NCI-H2107 treated with DMSO at 0.1 percent for 48 hours (cell line): Measurements from ENCODE around the gene SEMA6D.

Experiments
- DNase-seq: peaks from one replicate; lab custom pipeline; 2025; ENCODE audit not compliant: unreplicated experiment; lab: John Stamatoyannopoulos, UW

SEMA6D gene

GRCh38 chr15:47786371-47786770, 69.1 kb downstream of the SEMA6D start:
- no peak for DNase-seq

DNA sequence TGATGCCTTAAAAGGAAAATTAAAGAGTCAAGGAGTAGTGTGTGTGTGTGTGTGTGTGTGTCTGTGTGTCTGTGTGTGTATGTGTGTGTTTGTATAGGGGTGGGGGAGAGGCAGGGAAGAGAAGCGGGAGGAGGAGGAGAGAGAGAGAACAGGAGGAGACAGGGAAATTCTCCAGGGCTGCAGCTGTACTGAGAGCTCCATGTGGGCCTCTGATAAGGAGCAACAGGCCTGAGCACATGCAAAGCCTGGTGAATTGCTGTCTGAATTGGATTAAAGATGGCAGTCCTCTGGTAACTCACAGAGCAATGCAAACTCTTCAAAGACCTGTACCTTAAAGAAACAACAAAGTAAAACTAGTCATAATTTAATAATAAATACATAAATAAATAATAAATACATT, 70.6 kb downstream of the SEMA6D start:
- DNase-seq: no peak

- no peak for DNase-seq
These were observed 71.4 kb downstream of the SEMA6D start for GRCh38 chr15:47788685-47789084.

GRCh38 chr15:47791161-47791560, 73.9 kb downstream of the SEMA6D start:
- DNase-seq: no peak

- no peak for DNase-seq
These were observed 74.9 kb downstream of the SEMA6D start for GRCh38 chr15:47792231-47792630.

DNA sequence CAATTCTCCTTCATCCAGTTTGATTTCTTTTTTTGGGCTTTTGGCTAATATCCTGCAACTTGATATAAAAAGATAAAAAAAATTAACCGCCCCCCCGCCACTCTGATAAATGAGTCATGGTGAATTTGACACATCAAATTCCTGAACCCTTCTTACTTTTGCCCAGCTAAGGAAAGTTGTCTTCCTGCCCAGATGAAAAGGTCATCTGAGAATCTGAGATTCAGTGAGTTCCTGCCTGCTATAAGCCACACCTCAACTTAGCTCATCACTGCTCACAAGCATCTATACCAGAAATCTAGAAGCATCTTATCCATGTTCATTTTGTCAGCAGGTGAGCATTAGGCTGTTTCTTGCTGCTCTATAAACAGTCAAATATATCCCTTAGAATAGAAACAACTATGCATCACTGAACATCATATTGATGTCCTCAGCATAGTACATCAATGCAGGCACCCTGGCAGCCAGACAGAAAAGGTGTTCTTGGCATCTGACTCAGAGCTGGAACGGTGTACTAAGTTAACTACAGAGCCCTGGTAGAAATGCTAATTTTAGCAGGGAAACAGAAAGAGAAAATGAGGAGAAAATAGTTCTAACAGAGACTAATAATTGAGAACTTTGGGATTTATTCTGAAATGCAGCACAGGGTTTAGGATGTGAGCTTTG, 77.1 kb downstream of the SEMA6D start:
- no peak for DNase-seq

DNA sequence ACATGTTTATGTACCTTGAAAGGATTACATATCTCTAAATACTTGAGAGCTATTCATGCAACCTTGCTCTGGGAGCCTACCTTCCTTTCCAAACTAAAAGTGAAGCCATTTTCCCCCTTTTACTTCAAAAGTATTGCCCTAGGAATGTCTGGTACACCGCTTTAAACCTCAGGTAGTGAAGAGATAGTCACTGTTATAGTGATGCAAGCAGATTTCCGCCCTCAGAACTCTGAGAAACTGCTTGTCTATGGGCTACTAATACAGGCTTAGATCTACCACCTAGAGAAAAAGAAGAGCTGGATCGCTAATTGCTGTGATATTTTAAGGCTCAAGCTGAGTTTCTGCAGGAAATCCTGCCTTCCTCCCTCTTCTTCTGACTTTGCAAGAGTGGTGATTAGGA, 78.6 kb downstream of the SEMA6D start:
- no peak for DNase-seq

DNA sequence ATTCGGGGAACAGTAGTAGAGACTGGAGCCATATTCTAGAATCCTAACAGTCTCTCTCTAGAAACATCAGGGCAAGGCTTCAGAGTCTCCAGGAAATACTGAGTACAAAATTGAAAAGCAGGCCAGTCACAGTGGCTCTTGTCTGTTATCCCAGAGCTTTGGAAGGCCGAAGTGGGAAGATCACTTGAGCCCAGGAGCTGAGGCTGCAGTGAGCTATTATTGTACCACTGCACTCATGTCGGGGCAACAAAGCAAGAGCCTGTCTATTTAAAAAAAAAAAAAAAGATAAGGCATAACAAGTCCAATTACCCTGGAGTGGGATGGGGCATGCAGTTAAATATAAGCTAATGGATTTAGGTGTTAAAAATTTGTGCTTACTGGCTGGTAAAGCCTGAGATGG, 79.0 kb downstream of the SEMA6D start:
- DNase-seq: no peak

- peak; percentile 70 for DNase-seq
These were observed 79.5 kb downstream of the SEMA6D start for GRCh38 chr15:47796830-47797229.

- DNase-seq: no peak
These were observed 84.2 kb downstream of the SEMA6D start for GRCh38 chr15:47801522-47801921.

DNA sequence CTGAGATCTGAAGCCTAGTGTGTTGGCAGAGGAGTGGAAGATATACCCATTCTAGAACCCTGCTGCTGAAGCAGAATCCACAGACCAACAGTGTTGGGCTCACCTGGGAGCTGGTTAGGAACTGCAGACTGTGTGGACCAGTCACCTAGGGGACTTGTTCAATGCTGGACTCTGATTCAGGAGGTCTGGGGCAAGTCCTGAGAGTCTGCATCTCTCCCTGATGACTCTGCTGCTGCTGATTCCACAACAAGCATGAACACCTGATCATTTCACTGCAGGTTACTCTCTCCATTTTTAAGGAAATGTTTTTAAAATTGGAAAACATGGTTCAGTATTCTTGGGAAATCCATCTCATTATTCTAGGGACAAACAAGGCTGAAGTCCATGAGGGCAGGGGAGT, 84.9 kb downstream of the SEMA6D start:
- DNase-seq: no peak

DNA sequence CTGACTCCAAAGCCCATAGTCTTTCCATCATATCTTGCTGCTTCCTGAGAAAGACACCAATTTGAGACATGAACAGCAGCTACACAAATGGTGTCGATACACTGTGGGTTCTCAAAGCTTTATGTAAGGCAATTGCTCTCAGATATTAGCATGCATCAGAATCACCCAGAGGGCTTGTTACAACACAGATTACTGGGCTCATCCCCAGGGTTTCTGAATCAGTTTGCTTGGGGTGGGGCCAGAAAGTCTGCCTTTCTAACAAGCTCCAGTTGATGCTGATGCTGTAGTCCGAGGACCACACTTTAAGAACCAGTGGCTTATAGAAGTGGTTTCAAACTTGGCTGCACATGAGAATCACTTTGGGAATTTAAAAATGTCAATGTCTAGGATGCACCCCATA, 86.5 kb downstream of the SEMA6D start:
- DNase-seq: no peak

DNA sequence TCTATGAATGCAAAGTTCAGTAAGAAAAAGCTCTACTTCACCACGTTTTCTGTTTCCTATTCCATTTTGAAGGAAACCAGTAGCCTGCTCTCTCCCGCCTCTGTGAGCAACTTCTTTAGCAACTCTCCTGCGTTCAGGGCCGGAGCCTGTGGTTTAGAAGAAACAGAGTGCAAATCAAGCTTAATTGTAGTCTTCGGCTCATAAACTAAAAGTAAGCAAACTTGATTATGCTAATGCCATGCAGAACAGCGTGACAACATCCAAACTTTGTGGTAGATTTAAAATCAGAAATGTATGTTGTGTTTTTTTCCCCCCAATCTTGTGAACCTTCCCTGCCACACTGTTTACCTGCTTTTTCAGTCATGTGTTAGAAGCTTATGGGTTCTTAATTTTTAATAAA, 87.4 kb downstream of the SEMA6D start:
- DNase-seq: no peak

DNA sequence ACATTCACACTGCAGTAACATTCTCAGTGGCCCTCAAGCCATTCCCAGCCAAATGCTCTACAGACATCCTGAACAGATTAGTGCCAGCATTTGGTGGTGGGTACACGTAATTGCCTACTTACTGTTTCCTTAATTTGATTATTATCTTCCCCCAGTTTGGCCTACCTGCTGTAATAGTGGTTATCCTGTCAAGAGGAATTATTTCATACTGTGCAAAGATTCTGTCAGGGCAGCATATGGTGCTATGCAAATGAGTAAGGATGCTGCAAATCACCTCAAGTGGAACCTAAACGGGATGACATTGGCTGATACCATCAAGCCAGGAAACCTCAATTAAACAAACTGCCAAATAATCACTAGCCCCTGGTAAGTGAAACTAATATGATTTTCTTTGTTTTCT, 88.7 kb downstream of the SEMA6D start:
- DNase-seq: no peak

- DNase-seq: no peak
These were observed 93.9 kb downstream of the SEMA6D start for GRCh38 chr15:47811172-47811571.

DNA sequence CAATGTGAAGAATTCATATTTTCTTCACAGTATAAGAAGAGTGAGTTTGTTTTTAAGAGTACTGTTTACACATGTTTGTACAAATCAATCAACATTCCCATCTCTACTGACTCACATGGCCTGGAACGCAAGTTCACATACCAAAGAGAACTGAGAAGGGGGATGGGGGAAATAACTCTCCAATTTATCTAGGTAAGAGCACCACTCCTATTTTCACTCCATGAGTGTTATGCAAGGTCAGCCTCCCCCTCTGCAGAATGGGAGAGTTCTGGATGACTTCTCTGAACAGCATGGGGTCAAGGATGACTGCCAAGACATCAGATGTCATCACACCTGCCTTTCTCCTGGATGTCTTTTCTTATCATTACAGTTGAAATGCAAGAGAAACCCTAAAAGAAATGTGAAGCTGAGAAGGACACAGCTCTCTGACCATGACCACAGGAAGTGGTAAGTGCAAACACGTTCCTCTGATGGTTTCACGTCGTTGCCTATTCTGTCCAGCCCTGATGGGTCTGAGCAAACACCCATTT, 95.2 kb downstream of the SEMA6D start:
- no peak for DNase-seq

DNA sequence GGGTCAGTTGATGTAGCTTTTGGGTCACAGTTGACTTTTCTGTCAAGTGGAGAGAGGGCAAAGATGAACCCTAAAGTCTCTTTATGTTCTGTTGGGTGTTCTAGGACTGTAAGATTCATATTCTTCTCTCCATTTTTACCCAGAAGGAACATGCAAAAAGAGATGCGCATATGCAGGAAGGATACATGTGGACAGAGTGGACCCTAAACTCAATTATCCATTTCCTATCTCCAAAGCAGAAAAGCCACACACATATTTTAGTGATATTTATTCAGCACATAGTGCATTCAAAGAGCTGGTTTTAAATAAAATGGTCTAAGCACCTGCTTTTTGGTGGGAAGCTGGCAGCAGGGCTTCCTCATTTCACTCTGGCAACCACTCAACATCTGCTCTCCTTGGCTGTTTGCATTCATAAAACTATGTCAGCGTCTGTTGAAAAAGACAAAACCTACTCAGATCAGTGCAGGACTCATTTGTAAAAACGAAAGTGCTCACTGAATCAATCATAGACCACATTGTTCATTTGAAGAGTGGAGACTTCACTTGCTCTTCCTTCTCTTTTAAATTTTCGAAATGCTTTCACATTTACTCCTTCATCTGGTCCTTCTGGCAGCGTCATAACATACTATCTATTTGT, 96.6 kb downstream of the SEMA6D start:
- DNase-seq: no peak

DNA sequence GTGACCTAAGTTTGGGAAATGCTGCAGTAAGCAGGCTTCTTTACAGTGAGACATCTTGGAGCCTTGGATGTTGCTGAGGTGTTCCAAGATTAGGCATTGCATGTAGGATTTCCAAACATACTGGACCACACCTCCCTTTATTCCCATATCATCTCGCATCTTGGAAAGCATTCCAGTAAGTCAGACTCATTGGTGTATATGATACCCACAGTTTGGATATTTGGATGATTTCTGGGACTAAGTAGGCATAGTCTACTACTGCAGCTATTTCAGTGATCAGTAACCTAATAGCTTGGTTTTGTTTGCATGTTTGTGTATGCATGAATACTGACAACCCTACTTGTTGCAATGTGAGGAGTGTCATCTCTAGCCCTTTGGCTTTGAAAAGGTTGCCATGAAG, 97.3 kb downstream of the SEMA6D start:
- no peak for DNase-seq

DNA sequence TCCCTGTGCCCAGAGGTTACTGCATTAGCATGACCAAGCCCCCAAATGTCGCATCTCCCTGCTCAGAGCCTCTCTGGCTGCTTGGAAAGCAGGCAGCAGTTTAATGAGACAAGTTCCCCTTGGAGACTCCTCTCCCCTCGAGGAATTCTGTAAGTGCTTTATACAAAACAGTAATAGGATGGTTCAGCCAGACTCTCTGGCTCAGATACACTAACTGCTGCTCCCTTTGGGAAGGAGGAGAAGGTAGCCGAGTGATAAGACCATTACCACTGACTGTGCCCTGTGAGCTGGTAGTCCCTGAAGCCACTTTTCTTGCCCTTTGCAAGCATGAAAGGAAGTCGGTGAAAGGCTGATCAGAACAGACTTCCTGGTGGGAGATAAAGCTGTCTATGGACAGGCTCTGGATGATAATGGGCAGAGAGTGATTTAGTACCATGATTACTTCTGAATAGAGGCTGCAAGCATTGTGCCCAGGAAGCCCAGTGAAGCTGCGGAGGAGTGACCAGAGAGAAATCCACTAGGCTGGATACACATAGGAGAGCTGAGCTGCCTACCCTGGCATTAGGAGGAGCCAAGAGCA, 100.8 kb downstream of the SEMA6D start:
- no peak for DNase-seq

GRCh38 chr15:47819158-47819557, 101.9 kb downstream of the SEMA6D start:
- DNase-seq: no peak

DNA sequence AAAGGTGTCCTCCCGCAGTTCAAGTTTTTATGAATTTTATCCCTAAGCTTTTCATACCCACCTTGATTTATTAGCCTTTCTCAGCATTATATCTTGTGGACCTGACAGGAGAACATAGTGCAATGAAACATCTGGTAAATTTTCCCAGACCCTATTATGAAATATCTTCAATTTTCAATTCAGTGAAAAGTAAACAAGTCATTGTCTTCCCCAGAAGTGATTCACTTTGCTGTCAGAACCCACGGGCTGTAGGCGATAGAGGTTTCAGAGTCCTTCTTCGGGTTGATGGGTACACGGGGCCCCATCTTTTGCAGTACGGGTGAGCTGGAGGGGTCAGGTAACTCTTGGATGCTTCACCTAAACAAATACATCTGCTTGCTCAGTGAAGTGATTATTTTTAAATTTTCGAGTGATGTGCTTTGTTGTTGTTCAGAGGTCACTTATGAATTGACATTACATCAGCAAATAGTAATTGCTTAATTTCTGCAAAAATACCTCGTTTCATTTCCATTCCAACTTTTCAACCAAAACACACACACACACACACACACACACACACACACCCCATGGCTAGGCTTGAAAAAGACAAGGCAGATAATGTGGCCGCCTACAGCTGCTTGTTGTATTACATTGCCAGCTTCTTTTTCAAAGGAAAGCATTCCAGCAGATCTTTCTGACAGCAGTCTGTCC, 102.9 kb downstream of the SEMA6D start:
- DNase-seq: no peak

DNA sequence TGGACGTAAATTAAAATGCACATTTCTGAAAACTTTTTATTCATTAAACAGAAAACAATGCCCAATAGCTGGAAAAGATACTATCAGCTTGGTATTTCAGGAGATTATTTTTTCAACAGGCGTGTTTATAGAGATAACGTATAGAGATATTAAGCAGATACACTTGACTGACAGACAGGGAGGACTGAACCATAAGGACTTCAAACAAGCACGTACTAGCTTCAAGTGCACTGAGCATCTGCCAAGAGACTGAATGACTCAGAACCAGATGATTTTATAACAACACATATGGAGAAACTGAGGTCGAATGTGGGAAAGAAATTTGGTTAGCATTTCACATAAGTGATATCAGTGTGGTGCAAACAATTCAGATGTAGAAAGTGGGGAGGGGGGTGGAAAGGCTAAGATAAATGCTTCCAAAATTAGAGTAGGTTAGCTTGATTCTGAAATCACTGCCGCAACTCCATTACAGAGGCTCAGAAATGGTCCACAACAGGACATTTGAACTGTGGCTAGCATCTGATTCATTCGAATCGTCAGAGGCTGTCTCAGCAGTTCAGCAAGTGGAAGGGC, 103.5 kb downstream of the SEMA6D start:
- no peak for DNase-seq
